DMS153 treated with DMSO at 0.1 percent for 48 hours (cell line): Measurements from ENCODE around the gene NINJ2.
"Not testable (repeated sequence)": the region's sequence is repeated elsewhere in the genome, so short reads cannot be mapped to it uniquely, and the experiment has no call there.

ENCODE experiments used
- DNase-seq: peaks from one replicate; lab custom pipeline; 2025; ENCODE audit not compliant: unreplicated experiment; lab: John Stamatoyannopoulos, UW

Gene NINJ2

DNA sequence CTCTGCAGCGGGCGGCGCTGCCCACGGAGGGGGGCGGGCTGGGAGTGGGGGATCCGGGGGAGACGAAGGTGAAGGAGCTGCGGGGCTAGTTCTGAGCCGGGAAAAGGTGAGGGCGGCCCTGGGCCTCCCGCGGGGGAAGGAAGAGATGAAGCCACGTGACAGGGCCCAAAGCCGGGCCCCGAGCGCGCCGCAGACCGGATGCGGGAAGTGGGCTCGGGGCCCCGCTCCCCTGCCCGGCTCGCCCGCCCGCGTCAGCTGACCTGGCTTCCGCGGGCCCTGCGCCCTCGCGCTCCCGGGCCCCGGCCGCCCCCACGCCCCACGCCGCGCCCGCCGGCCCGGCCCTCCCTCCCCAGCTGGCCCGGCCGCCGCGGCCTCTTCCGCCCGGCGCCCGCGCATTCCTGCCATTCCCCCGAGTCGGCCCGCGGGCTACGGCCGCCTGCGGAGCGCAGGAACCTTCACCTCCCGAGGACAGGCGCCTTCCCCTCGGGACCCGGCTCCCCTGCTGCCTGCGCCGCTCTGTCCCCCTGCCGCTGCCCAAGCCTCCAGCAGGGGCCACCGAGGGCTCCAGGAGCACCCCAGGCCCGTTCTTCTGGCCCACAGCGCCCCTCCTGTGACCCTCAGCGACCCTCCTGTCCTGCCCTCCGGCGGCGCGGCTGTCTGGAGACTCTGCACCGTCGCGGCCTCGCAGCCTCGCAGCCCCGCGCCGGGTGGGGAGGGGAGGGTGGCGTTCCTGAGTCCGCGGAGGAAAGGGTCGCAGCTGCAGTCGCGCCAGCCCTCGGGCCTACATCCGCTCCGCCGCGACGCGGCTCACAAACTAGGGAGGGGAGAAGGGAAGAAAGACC lies 20.4 kb downstream of the NINJ2 start:
- DNase-seq: peak; percentile 29

DNA sequence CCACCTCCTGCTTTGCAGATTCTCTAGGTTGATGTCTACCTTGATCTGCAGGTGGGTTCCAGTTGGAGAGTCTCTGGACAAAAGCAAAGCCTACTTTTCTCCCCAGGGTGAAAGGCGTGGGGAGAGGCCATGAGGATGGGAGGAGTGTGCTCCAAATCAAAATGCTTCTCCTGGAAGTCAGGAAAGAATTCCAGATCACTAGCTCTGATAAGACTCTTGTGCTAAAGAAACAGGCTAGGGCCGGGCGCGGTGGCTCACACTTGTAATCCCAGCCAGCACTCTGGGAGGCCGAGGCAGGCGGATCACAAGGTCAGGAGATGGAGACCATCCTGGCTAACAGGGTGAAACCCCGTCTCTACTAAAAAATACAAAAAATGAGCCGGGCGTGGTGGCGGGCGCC lies 21.9 kb downstream of the NINJ2 start:
- DNase-seq: not testable (repeated sequence)

DNA sequence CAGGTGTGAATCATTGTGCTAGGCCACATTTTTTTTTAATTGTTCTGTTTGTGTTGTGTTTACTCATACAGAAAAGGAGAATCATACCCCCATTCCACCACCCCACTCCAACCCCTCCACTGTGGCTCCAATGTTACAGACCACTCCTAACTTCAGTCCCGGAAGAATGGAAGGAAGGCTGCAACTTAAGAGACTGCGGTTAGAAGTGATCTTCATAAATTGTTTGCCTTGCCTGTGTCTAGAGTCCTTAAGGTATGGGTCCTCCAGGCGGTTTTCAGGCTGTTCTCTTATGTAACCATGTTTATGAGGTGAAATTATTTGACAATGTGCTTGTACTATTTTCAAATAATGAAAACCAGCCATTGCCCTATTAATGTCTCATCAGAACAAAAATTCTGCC lies 22.5 kb downstream of the NINJ2 start:
- no peak for DNase-seq

DNA sequence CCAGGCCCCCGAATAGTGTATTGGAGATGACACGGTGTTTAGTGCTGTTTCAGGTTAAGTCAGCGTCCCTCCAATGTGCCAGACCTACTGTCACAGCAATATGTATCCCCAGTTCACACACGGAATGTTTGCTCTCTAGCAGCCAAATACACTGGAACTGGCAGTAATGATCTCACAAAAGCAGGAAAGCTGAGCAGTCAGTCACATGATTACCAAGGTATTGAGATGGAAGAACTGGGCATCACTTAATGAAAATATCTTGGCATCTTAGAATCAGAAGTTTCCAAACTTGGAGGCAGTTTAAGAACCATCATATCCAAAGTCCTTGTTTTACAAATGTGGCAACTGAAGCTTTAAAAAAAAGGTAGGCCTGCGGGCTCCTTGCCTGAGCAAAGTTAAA lies 23.3 kb downstream of the NINJ2 start:
- no peak for DNase-seq

DNA sequence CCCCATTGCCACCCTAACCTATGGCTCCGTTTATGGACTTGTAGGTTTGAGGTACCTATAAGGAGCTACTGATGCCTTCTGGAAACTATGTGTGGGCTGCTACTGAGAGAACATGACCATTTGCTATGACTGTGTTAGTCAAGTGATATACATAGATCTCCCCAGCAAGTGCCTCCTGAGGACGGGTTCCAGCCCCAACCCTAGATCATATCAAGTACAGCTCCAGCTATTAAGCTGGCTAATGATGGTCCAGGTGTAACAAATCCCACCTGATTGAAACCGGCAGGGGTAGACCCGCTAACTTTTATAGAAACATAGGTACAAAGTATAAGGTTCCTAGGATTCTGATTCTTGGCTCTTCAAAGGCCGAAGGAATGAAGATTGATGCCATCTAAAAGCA lies 23.7 kb downstream of the NINJ2 start:
- DNase-seq: no peak

DNA sequence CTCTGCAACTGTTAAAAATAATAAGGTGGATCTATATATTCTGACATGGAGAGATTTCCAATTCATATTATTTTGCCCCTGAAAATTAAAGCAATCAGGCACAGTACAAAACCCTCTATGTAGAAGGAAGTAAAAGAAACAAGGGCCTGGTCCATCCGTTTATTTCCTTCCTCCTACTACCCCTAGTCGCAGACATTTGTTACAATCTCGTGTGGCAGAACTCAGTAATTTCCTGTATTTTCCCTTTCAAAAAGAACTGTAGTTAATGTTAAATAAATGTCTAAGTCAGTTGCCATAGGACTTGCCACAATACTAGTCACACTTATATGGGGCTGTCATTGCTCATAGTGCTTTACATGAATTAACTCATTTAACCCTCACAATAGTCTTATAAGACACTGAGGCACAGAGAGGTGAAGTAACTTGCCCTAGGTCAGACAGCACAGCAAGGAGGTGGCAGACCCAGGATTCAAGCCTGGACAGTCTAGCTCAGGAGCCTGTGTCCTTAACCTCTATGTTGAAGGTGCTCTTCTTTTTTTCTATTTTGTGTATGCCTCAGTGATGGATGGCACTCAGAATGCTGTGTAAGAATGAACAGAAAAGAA lies 24.2 kb downstream of the NINJ2 start:
- no peak for DNase-seq

DNA sequence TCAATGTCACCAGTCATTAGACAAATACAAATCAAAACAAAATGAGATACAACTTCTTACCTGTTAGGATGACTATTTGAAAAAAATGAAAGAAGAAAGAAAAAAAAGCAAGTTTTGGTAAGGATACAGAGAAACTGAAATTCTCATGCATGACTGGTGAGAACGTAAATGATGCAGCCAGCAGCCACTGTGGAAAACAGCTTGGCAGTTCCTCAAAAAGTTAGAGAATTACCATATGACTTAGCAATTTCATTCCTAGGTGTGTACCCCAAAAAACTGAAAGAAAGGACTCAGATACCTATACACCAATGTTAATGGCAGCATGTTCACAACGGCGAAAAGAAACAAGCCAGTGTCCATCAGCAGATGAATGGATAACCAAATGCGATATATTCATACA lies 26.6 kb downstream of the NINJ2 start:
- no peak for DNase-seq

DNA sequence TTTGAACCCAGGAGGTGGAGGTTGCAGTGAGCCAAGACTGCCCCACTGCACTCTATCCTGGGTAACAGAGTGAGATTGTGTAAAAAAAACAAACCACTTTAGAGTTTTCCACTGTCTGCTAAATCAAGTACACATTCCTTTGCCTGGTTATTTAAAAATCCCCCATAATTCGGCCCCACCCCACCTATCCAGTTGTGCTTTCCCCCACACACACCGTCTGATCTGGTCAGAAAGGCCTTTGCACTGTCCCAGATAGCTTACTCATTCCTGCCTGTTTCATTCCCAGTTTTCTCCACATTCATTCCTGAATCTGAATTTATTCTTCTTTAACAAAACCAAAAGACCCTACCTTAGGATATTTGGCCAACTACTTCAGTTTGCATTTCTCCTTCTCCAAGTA lies 29.5 kb downstream of the NINJ2 start:
- DNase-seq: no peak

DNA sequence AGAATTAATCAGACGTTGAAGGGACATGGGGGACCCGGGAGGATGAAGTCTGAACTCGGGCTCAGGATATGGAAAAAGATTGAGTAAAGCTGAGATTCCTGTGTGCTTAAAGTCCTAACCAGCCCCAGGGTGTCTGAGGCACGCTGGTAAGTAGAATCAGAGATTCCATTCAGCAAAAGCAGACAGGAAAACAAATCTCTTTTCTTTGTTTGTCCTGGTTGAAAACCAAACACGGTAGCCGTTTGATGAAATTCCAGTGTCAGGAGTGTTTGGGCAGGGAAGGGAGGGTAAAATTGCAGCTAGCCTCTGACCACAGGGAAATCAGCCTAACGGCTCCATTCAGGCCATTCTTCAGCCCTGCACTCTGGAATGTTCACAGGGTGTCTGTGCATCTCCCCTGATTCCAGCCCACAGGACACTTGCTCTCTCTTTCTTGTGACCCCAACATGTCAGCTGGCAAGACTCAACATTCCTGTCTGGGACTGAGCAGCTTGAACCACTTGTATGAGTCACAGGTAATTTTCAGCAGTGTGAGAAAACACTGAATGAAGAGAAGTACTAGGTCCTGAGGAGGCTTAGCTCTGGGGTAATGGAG lies 31.0 kb downstream of the NINJ2 start:
- no peak for DNase-seq

DNA sequence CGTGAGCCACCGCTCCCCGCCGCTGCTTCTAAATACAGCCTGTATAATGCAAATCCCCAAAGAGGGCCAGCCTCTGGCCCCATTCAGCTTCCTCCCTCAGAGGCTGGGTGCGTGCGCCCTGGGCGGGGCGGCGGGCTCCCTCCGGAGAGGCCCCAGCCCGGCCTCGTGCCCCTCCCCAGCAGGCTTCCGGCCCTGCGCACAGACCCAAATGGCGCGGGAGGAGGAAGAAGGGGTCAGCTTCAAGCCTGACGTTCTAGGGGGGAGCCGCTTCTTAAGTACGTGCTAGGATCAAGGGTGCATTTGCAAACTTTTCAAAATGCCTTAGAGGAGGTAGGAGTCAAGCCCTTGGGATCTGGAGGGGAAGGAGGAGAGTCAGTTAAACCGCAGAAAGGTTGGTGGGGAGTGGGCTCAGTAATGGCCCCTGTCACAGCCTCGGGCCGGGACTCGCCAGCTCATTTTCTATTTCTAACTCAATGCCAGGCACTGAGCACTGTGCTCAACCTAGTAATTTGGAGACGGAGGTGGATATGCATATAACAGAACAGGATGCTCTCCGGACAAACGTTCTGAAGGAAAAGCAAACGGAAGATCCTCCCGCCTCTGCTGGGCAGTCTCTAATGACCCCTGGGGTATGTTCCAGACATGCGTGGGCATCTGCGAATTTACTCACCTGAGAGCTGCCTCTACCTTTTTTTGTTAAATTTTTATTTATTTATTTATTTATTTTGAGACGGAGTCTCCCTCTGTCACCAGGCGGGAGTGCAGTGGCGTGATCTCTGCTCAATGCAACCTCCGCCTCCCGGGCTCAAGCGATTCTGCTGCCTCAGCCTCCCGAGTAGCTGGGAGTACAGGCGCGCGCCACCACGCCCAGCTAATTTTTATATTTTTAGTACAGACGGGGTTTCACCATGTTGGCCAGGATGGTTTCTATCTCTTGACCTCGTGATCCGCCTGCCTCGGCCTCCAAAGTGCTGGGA lies 32.3 kb downstream of the NINJ2 start:
- DNase-seq: no peak

DNA sequence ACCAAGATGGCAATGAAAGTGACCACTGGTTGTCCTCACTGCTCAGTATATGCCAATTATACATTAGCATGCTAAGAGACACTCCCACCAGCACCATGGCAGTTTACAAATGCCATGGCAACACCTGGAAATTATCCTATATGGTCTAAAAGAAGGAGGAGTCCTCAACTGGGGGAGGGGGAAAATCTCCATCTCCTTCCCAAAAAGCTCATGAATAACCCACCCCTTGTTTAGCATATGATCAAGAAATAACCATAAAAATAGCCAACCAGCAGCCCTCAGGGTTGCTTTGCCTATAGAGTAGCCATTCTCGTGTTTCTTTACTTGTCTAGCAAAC lies 34.5 kb downstream of the NINJ2 start:
- not testable (repeated sequence) for DNase-seq

DNA sequence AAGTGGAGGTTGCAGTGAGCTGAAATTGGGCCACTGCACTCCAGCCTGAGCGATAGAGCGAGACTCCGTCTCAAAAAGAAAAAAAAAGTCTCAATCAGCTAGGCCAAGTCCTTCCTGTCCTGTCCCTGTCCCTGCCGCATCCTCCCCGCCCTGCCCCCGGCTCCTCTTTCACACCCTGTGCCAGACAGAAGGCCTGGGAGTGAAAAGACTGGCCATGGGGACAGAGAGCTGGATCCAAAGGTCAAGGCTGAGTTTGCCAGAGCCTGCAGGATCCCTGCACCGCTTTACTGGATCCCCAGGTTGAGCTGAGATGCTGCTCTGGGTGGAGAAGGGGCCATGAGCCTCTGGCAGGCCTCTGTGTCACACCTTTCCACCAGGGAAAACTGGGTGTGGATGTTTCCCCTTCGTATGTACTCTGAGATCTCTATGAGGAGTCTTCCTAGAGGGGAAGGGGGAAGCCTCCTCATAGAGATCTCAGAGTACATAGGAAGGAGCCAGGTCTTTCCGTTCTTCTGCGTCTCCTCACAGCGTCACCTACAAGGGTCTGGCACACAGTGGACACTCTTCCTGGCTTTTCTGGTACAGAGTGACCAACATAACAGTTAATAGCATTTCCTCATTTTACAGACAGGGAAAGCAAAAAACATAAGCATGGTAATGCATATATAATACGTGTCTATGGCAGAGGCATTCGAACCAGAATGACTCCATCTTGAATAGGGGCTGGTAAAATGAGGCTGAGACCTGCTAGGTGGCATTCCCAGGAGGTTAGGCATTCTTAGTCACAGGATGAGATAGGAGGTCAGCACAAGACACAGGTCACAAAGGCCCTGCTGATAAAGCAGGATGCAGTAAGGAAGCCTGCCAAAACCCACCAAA lies 35.1 kb downstream of the NINJ2 start:
- no peak for DNase-seq

DNA sequence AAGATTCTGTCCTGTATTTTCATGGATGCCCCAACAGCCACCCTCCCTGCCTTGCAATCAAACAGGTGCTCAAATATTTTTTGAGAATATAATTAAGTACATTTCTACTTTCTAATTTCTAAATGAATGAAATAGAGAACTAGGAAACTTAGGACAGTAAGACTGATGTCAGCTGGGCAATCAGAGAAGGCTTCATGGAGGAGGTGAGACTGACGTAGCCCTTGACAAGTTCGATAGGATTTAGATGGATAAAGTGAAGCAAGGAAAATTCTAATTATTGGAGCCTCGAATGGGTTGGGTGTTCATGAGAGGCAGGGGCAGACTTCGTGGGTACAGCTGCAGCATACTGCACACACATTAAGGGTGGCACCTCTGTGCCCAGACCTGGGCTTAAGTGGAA lies 36.0 kb downstream of the NINJ2 start:
- DNase-seq: no peak

DNA sequence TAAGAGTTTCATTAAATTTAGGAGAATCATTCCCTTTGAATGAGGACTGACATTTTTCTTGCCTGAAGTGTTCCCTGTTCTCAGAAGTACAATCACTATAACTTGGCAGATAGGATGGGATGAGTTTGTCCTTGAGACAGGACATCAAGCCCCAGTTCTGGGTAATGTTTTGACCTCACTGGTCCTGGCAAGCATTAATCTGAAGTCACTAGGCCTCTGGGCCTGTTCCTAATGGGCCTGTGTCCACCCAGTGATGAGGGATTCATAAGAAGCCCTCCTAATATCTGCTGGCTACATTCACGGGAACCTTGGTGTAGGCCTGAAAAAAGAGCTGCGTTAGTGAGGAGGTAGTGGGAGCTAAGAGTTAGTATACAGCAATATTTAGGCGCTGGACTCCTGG lies 37.2 kb downstream of the NINJ2 start:
- no peak for DNase-seq

DNA sequence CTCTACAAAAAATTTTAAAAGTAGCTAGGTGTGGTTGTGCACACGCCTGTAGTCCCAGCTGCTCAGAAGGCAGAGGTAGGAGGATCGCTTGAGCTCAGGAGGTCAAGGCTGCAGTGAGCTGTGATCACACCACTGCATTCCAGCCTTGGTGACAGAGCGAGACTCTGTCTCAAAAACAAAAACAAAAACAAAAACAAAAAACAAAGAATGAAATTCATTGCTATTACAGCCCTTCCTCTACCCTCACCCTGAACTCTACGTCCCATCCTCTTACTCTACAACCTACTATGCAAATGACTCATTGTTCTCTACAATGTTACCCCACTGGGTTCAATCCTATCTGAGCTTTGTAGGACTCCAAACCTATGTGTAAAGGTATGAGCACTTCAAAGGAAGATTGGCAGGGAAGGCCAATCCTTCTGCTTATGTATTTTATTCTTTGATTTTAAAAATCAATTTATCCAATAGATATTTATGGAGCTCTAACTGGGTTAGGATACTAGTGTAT lies 39.3 kb downstream of the NINJ2 start:
- no peak for DNase-seq

DNA sequence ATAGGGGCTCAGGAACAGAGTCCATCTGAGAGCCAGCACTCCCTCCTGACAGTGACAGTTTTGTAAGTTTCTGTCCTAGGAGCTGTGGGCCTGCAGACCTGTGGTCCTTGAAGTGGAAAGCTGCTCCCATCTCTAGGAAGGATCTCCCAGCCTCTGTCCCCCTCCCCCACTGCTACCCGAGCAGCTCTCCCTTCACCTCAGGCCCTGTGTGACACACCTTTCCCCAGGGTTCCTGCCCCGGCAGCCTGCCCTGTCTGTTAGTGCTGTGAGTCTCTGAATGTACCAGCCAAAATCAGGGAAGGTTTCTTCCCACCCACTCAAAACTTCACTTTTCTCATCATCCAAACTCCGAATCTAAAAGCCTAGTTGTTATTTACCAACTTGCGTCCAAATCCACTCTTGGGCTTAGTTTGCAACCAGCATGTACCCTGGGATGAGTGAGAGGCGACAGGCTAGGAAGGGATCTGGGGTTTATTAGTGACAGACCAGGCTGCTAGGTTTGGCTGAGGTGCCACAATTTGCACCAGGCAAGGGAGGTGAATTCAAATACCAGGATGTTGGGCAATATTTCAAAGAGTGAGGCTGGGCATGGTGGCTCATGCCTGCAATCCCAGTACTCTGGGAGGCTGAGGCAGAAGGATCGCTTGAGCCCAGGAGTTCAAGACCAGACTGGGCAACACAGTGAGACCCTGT lies 39.9 kb downstream of the NINJ2 start:
- DNase-seq: no peak

DNA sequence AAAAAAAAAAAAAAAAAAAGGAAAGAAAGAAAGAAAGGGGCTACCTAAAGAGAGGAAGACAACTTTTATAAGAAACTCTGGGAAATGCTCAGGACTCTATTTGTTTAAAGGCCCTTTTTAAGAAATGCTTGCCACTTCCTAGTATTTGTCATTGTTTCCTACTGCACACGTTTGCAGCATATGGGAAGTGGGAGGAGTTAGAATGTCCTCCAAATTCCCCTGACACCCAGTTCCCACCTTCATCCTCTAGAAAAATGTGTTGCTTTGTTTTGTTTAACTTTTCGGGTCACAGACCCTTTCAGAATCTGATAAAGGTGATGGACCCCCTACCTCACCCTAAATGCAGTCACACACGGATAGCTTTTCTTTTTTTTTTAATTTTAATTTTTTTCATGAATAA lies 40.8 kb downstream of the NINJ2 start:
- DNase-seq: no peak

DNA sequence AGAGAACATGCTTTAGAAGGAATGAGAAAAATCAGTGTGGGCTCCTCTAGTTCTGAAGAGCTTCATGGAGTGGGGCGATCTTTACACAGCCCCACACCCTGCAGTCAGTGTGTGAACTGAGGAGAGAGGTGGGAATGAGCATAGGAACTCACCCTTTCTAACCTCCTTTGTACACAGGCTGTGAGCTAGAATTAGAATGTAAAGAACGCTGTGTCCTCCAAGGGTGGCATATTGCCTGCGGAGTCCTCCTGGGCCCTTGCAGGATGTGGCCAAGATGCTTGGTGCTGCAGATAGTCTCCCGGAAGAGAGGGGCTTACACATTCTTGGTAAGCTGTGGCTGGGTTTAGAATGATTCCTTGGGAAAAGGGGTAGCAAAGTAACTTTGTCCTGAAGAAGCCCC lies 43.9 kb downstream of the NINJ2 start:
- no peak for DNase-seq

DNA sequence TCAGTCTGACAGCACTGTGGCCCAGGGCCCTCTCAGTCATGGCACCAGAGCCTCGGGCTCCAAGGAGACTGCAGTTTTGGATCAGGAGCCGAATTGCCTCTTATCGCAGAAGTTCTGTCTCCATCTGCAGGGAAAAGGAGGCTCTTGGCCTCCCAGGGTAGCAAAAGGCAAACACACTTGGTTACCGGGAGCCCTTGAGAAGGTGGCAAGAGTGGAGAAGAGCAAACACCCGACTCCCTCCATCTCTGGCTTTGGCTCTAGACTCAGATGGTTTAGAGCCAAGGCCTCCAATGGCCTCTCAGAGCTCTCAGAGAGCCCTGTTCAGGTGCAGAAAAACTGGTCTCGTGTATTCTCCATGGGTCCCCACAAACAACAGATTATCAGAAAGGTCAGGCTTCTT lies 44.6 kb downstream of the NINJ2 start:
- DNase-seq: no peak
